GM12878 (cell line): ENCODE measurements around the gene SPRTN. TPM values are rescaled to one million over a fixed set of nuclear protein-coding genes. Genes with fewer than 3 reads are reported as not detected.

ENCODE experiments used
- ATAC-seq: fragments of 200-7000 bp; cut with Tn5 transposase; 3 replicates; pipeline ENCODE4 v1.9.1; 2020; ENCODE audit warnings: mild to moderate bottlenecking, moderate library complexity
- BruUV-seq: library from RNA; stranded (reverse); fragments of 400-500 nt; replicated peaks from 2 replicates; lab custom pipeline; 2021; lab: Mats Ljungman, UMichigan
- CTCF ChIA-PET: fragments of 300-600 bp; sonication (Branson Sonifier 250); formaldehyde crosslinking; extraction: SDS; loops from one replicate; lab custom pipeline; 2021; ENCODE audit warnings: inconsistent platforms; lab: Yijun Ruan, JAX
- POLR2A ChIA-PET: fragments of 350-600 bp; formaldehyde crosslinking; extraction: SDS; loops from one replicate; lab custom pipeline; 2021; ENCODE audit warnings: inconsistent platforms; lab: Charles Lee
- RAD21 ChIA-PET: fragments of 300-600 bp; sonication (Branson Sonifier 250); formaldehyde crosslinking; loops from one replicate; lab custom pipeline; 2023; ENCODE audit warnings: antibody characterized with exemption; ENCODE audit not compliant: unreplicated experiment; lab: Charles Lee
- SMC1A ChIA-PET: fragments of 300-600 bp; sonication (Branson Sonifier 250); formaldehyde crosslinking; loops from one replicate; lab custom pipeline; 2023; ENCODE audit not compliant: unreplicated experiment, uncharacterized antibody; lab: Charles Lee
- DNase-seq: peaks from one replicate; pipeline ENCODE4 v3.0.0-alpha.2; 2011; ENCODE audit warnings: low read depth, low spot score
- FAIRE-seq: peaks from 3 replicates; lab custom pipeline; 2011; peaks lifted over from hg19 to GRCh38; lab: Jason Lieb, UNC
- H2AFZ ChIP-seq: 2 replicates; pipeline ENCODE4 v1.6.0; 2011; ENCODE audit warnings: low read depth, low read length, control low read depth; ENCODE audit not compliant: control insufficient read depth
- H3K27ac ChIP-seq: 2 replicates; pipeline ENCODE4 v1.5.1; 2011; ENCODE audit warnings: control low read depth; ENCODE audit not compliant: control insufficient read depth, insufficient read depth
- H3K27me3 ChIP-seq, 2 experiments: replicated peaks in 1 of 2; 2 replicates each; pipeline versions ENCODE4 v1.6.0 to v1.6.1; 2011; ENCODE audit warnings: low read length in 1 of 2; ENCODE audit not compliant: control insufficient read depth in 2 of 2, insufficient read depth in 2 of 2
- H3K36me3 ChIP-seq, 2 experiments: 2 replicates each; pipeline ENCODE4 v1.5.1; 2011; ENCODE audit warnings: low read length in 1 of 2; ENCODE audit not compliant: control insufficient read depth in 2 of 2, insufficient read depth in 2 of 2
- H3K4me1 ChIP-seq: 2 replicates; pipeline ENCODE4 v1.6.1; 2011; ENCODE audit warnings: mild to moderate bottlenecking, low read length, moderate library complexity, mixed read lengths; ENCODE audit not compliant: control insufficient read depth, insufficient read depth
- H3K4me2 ChIP-seq: 2 replicates; pipeline ENCODE4 v1.6.0; 2011; ENCODE audit warnings: control low read depth; ENCODE audit not compliant: control insufficient read depth, insufficient read depth
- H3K4me3 ChIP-seq: fragments of 200-600 bp; sonication (generic); 2 replicates; pipeline ENCODE4 v1.5.1; 2016
- H3K79me2 ChIP-seq: 2 replicates; pipeline ENCODE4 v1.6.0; 2011; ENCODE audit warnings: low read length; ENCODE audit not compliant: control insufficient read depth, insufficient read depth
- H3K9ac ChIP-seq: 2 replicates; pipeline ENCODE4 v1.8.0; 2011; ENCODE audit warnings: low read length, control low read depth, mixed read lengths; ENCODE audit not compliant: control insufficient read depth, insufficient read depth
- H3K9me3 ChIP-seq: replicated peaks from 3 replicates; pipeline ENCODE4 v1.5.1; 2011; ENCODE audit warnings: mild to moderate bottlenecking, low read length; ENCODE audit not compliant: control insufficient read depth, insufficient read depth
- H4K20me1 ChIP-seq: 2 replicates; pipeline ENCODE4 v1.6.0; 2011; ENCODE audit not compliant: control insufficient read depth, insufficient read depth
- CBX3 ChIP-seq: fragments of 200-600 bp; sonication (generic); IDR thresholded peaks from 2 replicates; pipeline ENCODE4 v1.6.1; 2016; ENCODE audit warnings: low read depth, borderline replicate concordance
- CEBPB ChIP-seq, 2 experiments: fragments of 150-350 bp in 1 of 2; IDR thresholded peaks; 2 replicates each; pipeline ENCODE4 v1.6.1; 2012 to 2014; ENCODE audit warnings: low read depth in 2 of 2, low read length in 2 of 2, borderline replicate concordance in 1 of 2, inconsistent platforms in 1 of 2
- CHD4 ChIP-seq: fragments of 200-600 bp; sonication (generic); IDR thresholded peaks from 2 replicates; pipeline ENCODE4 v1.6.1; 2016; ENCODE audit warnings: mild to moderate bottlenecking
- E2F4 ChIP-seq: IDR thresholded peaks from 2 replicates; pipeline ENCODE4 v1.6.1; 2012; ENCODE audit warnings: low read depth, low read length, improper control_type of control experiment
- EP300 ChIP-seq, 2 experiments: fragments of 150-350 bp in 1 of 2; IDR thresholded peaks; 2 replicates each; pipeline ENCODE4 v1.6.1; 2011 to 2012; ENCODE audit warnings: low read depth in 2 of 2, low read length in 2 of 2, borderline replicate concordance in 1 of 2, improper control_type of control experiment in 1 of 2, inconsistent platforms in 1 of 2; ENCODE audit not compliant: control insufficient read depth in 1 of 2
- KDM1A ChIP-seq: fragments of 200-600 bp; sonication (generic); IDR thresholded peaks from 2 replicates; pipeline ENCODE4 v1.6.1; 2016; ENCODE audit warnings: borderline replicate concordance
- KLF5 ChIP-seq: fragments of 450-650 bp; IDR thresholded peaks from 2 replicates; pipeline ENCODE4 v1.6.1; 2014; ENCODE audit warnings: mild to moderate bottlenecking; ENCODE audit not compliant: partially characterized antibody
- MTA2 ChIP-seq: fragments of 450-650 bp; IDR thresholded peaks from 2 replicates; pipeline ENCODE4 v1.6.1; 2016; ENCODE audit warnings: low read depth, mild to moderate bottlenecking, moderate library complexity
- MXI1 ChIP-seq: fragments of 150-350 bp; IDR thresholded peaks from 2 replicates; pipeline ENCODE4 v1.6.1; 2011; ENCODE audit warnings: low read depth, mild to moderate bottlenecking, inconsistent platforms, low read length, improper control_type of control experiment
- NFIC ChIP-seq: IDR thresholded peaks from 2 replicates; pipeline ENCODE4 v1.6.1; 2012; ENCODE audit warnings: low read depth, mild to moderate bottlenecking, inconsistent platforms, low read length, moderate library complexity
- NFXL1 ChIP-seq: fragments of 450-650 bp; IDR thresholded peaks from 2 replicates; pipeline ENCODE4 v1.6.1; 2017; ENCODE audit warnings: antibody characterized with exemption, mild to moderate bottlenecking, borderline replicate concordance
- NR2C1 ChIP-seq: fragments of 450-650 bp; IDR thresholded peaks from 2 replicates; pipeline ENCODE4 v1.6.1; 2017; ENCODE audit warnings: antibody characterized with exemption, mild to moderate bottlenecking, moderate library complexity
- NRF1 ChIP-seq: conservative IDR thresholded peaks from 2 replicates; pipeline ENCODE4 v1.6.1; 2011; ENCODE audit warnings: mild to moderate bottlenecking, low read depth, low read length, improper control_type of control experiment
- RUNX3 ChIP-seq: IDR thresholded peaks from 2 replicates; pipeline ENCODE4 v1.6.1; 2012; ENCODE audit warnings: low read length, inconsistent platforms
- SUPT20H ChIP-seq: IDR thresholded peaks from 2 replicates; pipeline ENCODE4 v1.6.1; 2011; ENCODE audit warnings: low read depth, mild to moderate bottlenecking, low read length, moderate library complexity, borderline replicate concordance; ENCODE audit not compliant: control insufficient read depth
- WRNIP1 ChIP-seq: IDR thresholded peaks from 2 replicates; pipeline ENCODE4 v1.6.1; 2011; ENCODE audit warnings: low read depth, low read length, improper control_type of control experiment, borderline replicate concordance
- ZNF24 ChIP-seq: fragments of 450-650 bp; IDR thresholded peaks from 2 replicates; pipeline ENCODE4 v1.6.1; 2017; ENCODE audit warnings: antibody characterized with exemption, mild to moderate bottlenecking
- ZNF622 ChIP-seq: fragments of 450-650 bp; IDR thresholded peaks from 2 replicates; pipeline ENCODE4 v1.6.1; 2017; ENCODE audit warnings: mild to moderate bottlenecking, inconsistent platforms
- WGBS: methylation state at CpG from one replicate; pipeline ENCODE4 v1.1.6; 2016; ENCODE audit warnings: low lambda C conversion rate; ENCODE audit not compliant: insufficient replicate concordance, insufficient coverage; ENCODE audit errors: missing lambda C conversion rate; 5-methylcytosine and 5-hydroxymethylcytosine counted together
- in situ Hi-C: fragments of 300-500 bp; cut with MboI; formaldehyde crosslinking; loops from 9 replicates; pipeline ENCODE4 v1.14.3; 2018; ENCODE audit warnings: mixed read lengths
- intact Hi-C: fragments of 100-400 bp; cut with micrococcal nuclease; formaldehyde crosslinking; loops from one replicate; pipeline ENCODE4 v1.14.2; 2022; ENCODE audit not compliant: unreplicated experiment
- polyA plus RNA-seq, 11 experiments: library from polyadenylated mRNA; depleted of rRNA in 4 of 11; unstranded in 6 of 11; stranded (reverse) in 5 of 11; fragments of >200 nt; fragmentation: Nextera tagmentation in 4 of 11; fragmentation: Illumina TruSeq in 1 of 11; extraction: Ambion mirVana in 4 of 11; extraction: Trizol in 1 of 11; gene quantifications; 1 replicate in 1 of 11; 2 replicates in 10 of 11; pipeline versions ENCODE4 v1.2.1 to v1.2.3, GENCODE V29; 2011 to 2016; ENCODE audit warnings: inconsistent platforms in 2 of 11, missing spikeins in 2 of 11, low read depth in 1 of 11
- total RNA-seq, 4 experiments: library from RNA; depleted of rRNA in 3 of 4; stranded (reverse); fragments of >200 nt in 3 of 4; fragmentation: Illumina TruSeq in 1 of 4; extraction: Trizol in 1 of 4; gene quantifications; 2 replicates each; pipeline versions ENCODE4 v1.2.1 to v1.2.3, GENCODE V29; 2013 to 2021
- TF ChIP-seq, protein P1 (sequence below): fragments of 450-650 bp; IDR thresholded peaks from 2 replicates; pipeline ENCODE4 v1.6.1; 2018; ENCODE audit warnings: borderline replicate concordance, mild to moderate bottlenecking; ENCODE audit not compliant: partially characterized antibody

Gene SPRTN
- total and polyA plus RNA-seq, 10 of the 15 experiments (the other 5 are each of a cell fraction or from before 2014, with no cell fraction given), result 4.4 to 16.5 (median 12.1) TPM

DNA sequence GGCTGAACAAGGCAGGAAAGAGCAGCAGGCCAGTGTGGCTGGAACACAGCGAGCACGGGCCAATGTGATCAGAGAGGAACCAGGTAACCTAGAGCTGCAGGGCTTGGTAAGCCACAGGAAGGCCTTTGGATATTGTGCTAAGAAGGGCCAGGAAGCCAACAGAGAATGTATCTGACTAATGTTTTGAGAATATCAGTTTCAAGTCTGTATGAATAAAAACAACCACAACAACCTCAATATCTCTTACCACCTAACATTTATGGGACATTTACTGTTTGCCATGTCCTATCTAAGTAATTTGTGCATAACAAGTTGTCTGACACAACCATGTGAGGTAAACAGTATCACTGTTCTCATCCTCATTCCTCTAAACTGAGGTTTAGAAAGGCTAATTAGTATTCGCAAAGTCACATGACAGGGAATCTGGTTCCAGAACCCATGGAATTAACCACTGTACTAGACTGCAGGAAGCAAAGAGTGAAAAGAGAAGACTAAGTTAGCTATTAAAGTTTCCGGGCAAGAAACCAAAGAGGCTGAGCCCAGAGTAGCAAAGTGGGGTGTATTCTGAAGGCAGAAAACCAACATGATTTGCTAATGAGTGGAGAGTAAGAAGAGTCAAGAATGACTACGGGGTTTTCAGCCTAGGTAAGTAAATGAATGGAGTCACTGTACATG lies 38.9 kb downstream of the SPRTN start:
- FAIRE-seq, result no peak
- peak; percentile 70 for ATAC-seq
- Histone ChIP-seq H3K4me3 (no peak overlapping the region), H3K9me3 (no peaks in the 10 kb centered on the region), H3K9ac (no peak overlapping the region), H3K27me3 (no peaks in the 10 kb centered on the region), H4K20me1 (peaks cover 2% of the 10 kb centered on the region; the same call in 1 of the 2 replicates), H3K27ac (no peak overlapping the region), H3K79me2 (peaks cover 33% of the 10 kb centered on the region), H2AFZ (no peak overlapping the region), H3K36me3 (no peaks in the 10 kb centered on the region; a peak in 1 of 4 replicates), H3K4me1 (peaks cover 10% of the 10 kb centered on the region; the same call in 1 of the 2 replicates), H3K4me2 (0 out of 2 replicates have a peak overlapping the region, but pooled peaks have one; percentile 11)
- WGBS, result 56% methylated on average over 5 of the region's 5 CpGs
- RAD21 ChIA-PET, result no interaction called here
- BruUV-seq, result no TSS peak
- in situ Hi-C loops (no loop called here), intact Hi-C loops (no loop called here)
- POLR2A ChIA-PET, result interaction anchor here (0.5 to 0.6 kb wide), 2 partner anchors 183 to 231 kb away, joined by 3 read pairs; no protein-coding TSS in a partner anchor
- no peak for DNase-seq
- SMC1A ChIA-PET, result interaction anchor here (0.9 kb wide), 1 partner anchor 14 kb away, joined by 4 read pairs; no protein-coding TSS in a partner anchor
- CTCF ChIA-PET, result interaction anchor here (1.0 to 1.7 kb wide), 3 partner anchors 17 to 33 kb away, joined by 3 to 4 read pairs (median 4); no protein-coding TSS in a partner anchor
- TF ChIP-seq NR2C1 (no peak), CEBPB (IDR thresholded peaks at IDR 0.05; ENCODE audit: borderline replicate concordance in 1 of 2, low read depth in 2 of 2, low read length in 2 of 2) (no peak), NFXL1 (no peak), NRF1 (no peak), MXI1 (no peak), WRNIP1 (no peak), EP300 (IDR thresholded peaks at IDR 0.05; ENCODE audit: borderline replicate concordance in 1 of 2, control insufficient read depth in 1 of 2, low read depth in 2 of 2, low read length in 2 of 2) (no peak), SUPT20H (no peak), E2F4 (no peak), ZNF24 (no peak), CHD4 (no peak), KDM1A (no peak), ZNF622 (no peak), KLF5 (no peak), RUNX3 (peak; percentile 63), CBX3 (no peak), MTA2 (no peak), NFIC (peak; percentile 21; the same call in 1 of the 2 replicates)
- TF ChIP-seq, protein P1, sequence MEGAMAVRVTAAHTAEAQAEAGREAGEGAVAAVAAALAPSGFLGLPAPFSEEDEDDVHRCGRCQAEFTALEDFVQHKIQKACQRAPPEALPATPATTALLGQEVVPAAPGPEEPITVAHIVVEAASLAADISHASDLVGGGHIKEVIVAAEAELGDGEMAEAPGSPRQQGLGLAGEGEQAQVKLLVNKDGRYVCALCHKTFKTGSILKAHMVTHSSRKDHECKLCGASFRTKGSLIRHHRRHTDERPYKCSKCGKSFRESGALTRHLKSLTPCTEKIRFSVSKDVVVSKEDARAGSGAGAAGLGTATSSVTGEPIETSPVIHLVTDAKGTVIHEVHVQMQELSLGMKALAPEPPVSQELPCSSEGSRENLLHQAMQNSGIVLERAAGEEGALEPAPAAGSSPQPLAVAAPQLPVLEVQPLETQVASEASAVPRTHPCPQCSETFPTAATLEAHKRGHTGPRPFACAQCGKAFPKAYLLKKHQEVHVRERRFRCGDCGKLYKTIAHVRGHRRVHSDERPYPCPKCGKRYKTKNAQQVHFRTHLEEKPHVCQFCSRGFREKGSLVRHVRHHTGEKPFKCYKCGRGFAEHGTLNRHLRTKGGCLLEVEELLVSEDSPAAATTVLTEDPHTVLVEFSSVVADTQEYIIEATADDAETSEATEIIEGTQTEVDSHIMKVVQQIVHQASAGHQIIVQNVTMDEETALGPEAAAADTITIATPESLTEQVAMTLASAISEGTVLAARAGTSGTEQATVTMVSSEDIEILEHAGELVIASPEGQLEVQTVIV, result no peak
